Esophagus muscularis mucosa (tissue), 3 donors: Measurements from ENCODE around the gene CEP95.

Experiments used
- POLR2AphosphoS5 ChIP-seq, 2 donors: sonication (generic); formaldehyde crosslinking; IDR thresholded peaks; one replicate each; pipeline ENCODE4 v1.6.1; 2017; ENCODE audit warnings: antibody characterized with exemption in 2 of 2
- TF ChIP-seq, protein P1 (sequence below), 3 experiments: fragments of 200-600 bp in 2 of 3; fragments of 450-650 bp in 1 of 3; sonication (generic) in 2 of 3; IDR thresholded peaks; one replicate each; pipeline ENCODE4 v1.5.1; 2017 to 2019; ENCODE audit warnings: antibody characterized with exemption in 3 of 3, mild to moderate bottlenecking in 2 of 3, moderate library complexity in 1 of 3

DNA sequence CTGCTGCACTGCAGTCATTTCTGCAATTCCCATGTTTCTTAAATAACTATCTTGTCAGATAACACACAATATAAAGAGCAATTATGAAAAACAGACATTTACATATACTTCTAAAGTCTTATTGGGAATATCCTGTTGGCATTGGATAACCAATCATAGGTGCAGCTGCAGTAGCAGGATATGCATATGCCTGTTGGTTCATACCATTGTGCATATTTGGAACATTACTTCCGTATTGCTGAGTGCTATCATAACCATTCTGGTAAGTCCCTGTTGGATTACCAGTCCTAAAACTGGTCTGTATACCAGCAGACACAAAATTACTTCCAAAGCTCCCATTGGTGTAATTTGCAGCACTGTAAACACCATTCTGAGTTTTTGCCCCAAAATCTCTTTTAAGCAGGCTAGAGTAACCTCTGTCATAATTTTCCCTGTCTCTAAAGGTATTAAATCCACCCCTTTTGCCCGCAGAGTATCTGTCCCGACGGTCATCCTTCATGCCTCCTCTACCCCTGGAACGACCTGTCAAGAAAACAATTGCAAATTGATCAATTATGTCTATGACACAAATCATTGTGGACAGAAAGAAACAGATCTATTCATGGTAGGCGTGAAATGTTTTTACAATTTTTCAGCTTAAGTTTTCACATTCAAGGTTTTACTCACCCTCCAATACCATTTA, 6.8 kb upstream of the CEP95 start:
- no peak for TF ChIP-seq POLR2AphosphoS5 (IDR thresholded peaks at IDR 0.05)
- TF ChIP-seq, protein P1, sequence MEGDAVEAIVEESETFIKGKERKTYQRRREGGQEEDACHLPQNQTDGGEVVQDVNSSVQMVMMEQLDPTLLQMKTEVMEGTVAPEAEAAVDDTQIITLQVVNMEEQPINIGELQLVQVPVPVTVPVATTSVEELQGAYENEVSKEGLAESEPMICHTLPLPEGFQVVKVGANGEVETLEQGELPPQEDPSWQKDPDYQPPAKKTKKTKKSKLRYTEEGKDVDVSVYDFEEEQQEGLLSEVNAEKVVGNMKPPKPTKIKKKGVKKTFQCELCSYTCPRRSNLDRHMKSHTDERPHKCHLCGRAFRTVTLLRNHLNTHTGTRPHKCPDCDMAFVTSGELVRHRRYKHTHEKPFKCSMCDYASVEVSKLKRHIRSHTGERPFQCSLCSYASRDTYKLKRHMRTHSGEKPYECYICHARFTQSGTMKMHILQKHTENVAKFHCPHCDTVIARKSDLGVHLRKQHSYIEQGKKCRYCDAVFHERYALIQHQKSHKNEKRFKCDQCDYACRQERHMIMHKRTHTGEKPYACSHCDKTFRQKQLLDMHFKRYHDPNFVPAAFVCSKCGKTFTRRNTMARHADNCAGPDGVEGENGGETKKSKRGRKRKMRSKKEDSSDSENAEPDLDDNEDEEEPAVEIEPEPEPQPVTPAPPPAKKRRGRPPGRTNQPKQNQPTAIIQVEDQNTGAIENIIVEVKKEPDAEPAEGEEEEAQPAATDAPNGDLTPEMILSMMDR (IDR thresholded peaks at IDR 0.05), result no peak
